OCI-LY7 (cell line): ENCODE results near the gene BRDT. TPM values are rescaled to one million over a fixed set of nuclear protein-coding genes. Genes with fewer than 3 reads are reported as not detected.

Experiments used
- BruUV-seq: library from RNA; stranded (reverse); fragments of 400-500 nt; replicated peaks from 2 replicates; lab custom pipeline; 2021; lab: Mats Ljungman, UMichigan
- CTCF ChIA-PET: fragments of 300-600 bp; sonication (Branson Sonifier 250); formaldehyde crosslinking; loops from one replicate; lab custom pipeline; 2022; ENCODE audit warnings: antibody characterized with exemption; ENCODE audit not compliant: unreplicated experiment; lab: Charles Lee
- POLR2A ChIA-PET: fragments of 300-600 bp; sonication (Branson Sonifier 250); formaldehyde crosslinking; loops from one replicate; lab custom pipeline; 2022; ENCODE audit warnings: antibody characterized with exemption; lab: Charles Lee
- DNase-seq: peaks from one replicate; pipeline ENCODE4 v3.0.0-alpha.2; 2015; ENCODE audit warnings: low spot score
- H2AFZ ChIP-seq: fragments of 200-600 bp; sonication (generic), shearing (Covaris generic); 2 replicates; pipeline ENCODE4 v1.6.1; 2014; ENCODE audit warnings: mild to moderate bottlenecking, antibody characterized with exemption, low read length, moderate library complexity
- H3K27ac ChIP-seq: fragments of 200-600 bp; sonication (generic); 2 replicates; pipeline ENCODE4 v1.5.1; 2014; ENCODE audit warnings: mixed run types, low read depth, mild to moderate bottlenecking, moderate library complexity, low read length, inconsistent platforms; ENCODE audit not compliant: poor library complexity, severe bottlenecking
- H3K36me3 ChIP-seq: fragments of 200-600 bp; sonication (generic); 2 replicates; pipeline ENCODE4 v1.6.1; 2014; ENCODE audit warnings: mild to moderate bottlenecking, antibody characterized with exemption, low read length, moderate library complexity, mixed read lengths; ENCODE audit not compliant: insufficient read depth
- H3K4me1 ChIP-seq: fragments of 200-600 bp; sonication (generic); 2 replicates; pipeline ENCODE4 v1.5.1; 2014; ENCODE audit warnings: mild to moderate bottlenecking, low read length; ENCODE audit not compliant: insufficient read depth, poor library complexity, severe bottlenecking
- H3K4me2 ChIP-seq: fragments of 200-600 bp; sonication (generic); 2 replicates; pipeline ENCODE4 v1.6.1; 2014; ENCODE audit warnings: mild to moderate bottlenecking, low read length
- H3K4me3 ChIP-seq: fragments of 200-600 bp; sonication (generic); 2 replicates; pipeline ENCODE4 v1.5.1; 2014; ENCODE audit warnings: mild to moderate bottlenecking, low read depth, low read length; ENCODE audit not compliant: poor library complexity, severe bottlenecking
- H3K79me2 ChIP-seq: fragments of 200-600 bp; sonication (generic); 2 replicates; pipeline ENCODE4 v1.6.1; 2016; ENCODE audit warnings: low read depth, mild to moderate bottlenecking, low read length, moderate library complexity, mixed read lengths; ENCODE audit not compliant: insufficient read depth
- H3K9me2 ChIP-seq: fragments of 200-600 bp; sonication (generic); 2 replicates; pipeline ENCODE4 v1.6.1; 2016; ENCODE audit warnings: mild to moderate bottlenecking, low read length, mixed read lengths; ENCODE audit not compliant: insufficient read depth
- H3K9me3 ChIP-seq: fragments of 200-600 bp; sonication (generic); 2 replicates; pipeline ENCODE4 v1.6.1; 2014; ENCODE audit warnings: mild to moderate bottlenecking, mixed run types, low read length, mixed read lengths
- H4K20me1 ChIP-seq: fragments of 200-600 bp; sonication (generic); 2 replicates; pipeline ENCODE4 v1.6.1; 2014; ENCODE audit warnings: mild to moderate bottlenecking, antibody characterized with exemption, low read length, moderate library complexity, mixed read lengths; ENCODE audit not compliant: insufficient read depth
- EZH2phosphoT487 ChIP-seq: fragments of 200-600 bp; sonication (generic); IDR thresholded peaks from 2 replicates; pipeline ENCODE4 v1.6.1; 2018; ENCODE audit warnings: low read depth, borderline replicate concordance, mild to moderate bottlenecking, mixed run types, antibody characterized with exemption, low read length, moderate library complexity, mixed read lengths
- intact Hi-C: fragments of 100-400 bp; cut with micrococcal nuclease; formaldehyde crosslinking; loops from one replicate; pipeline ENCODE4 v1.10.0; 2022; ENCODE audit not compliant: unreplicated experiment
- total RNA-seq, 2 experiments: library from RNA; depleted of rRNA in 1 of 2; stranded (reverse); fragments of >200 nt in 1 of 2; shearing (Covaris generic) in 1 of 2; gene quantifications; 2 replicates each; pipeline ENCODE4 v1.2.3, GENCODE V29; 2014 to 2022
- TF ChIP-seq, protein P1 (sequence below): fragments of 200-600 bp; sonication (generic); conservative IDR thresholded peaks from 2 replicates; pipeline ENCODE4 v1.5.1; 2014; ENCODE audit warnings: mild to moderate bottlenecking, antibody characterized with exemption, low read length, moderate library complexity, mixed read lengths

Gene BRDT
- total RNA-seq, 2 experiments from 2014 or later = not detected

DNA sequence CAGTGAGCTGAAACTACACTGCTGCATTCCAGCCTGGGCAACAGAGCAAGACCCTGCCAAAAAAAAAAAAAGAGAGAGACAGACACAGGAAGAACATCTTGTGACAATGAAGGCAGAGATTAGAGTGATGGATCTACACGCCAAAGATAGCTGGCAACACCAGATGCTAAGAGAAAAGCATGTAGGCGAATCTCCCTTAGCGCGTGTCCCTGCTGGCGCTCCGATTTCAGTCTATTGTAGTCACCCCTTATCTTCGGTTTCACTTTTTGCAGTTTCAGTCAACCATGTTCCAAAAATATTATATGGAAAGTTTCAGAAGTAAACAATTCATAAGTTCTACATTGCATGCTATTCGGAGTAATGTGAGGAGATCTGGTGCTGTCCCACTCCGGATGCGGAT is 11.6 kb upstream of the BRDT start:
- Histone ChIP-seq H3K36me3 (no peaks in the 10 kb centered on the region), H3K27ac (no peak overlapping the region), H3K79me2 (no peaks in the 10 kb centered on the region), H3K4me1 (no peaks in the 10 kb centered on the region), H4K20me1 (no peaks in the 10 kb centered on the region), H3K4me3 (no peak overlapping the region), H3K9me3 (no peaks in the 10 kb centered on the region), H3K4me2 (no peak overlapping the region), H2AFZ (no peak overlapping the region), H3K9me2 (no peaks in the 10 kb centered on the region)
- intact Hi-C loops = no loop called here
- ChIA-PET POLR2A (no interaction called here), CTCF (no interaction called here)
- TF ChIP-seq, protein P1, sequence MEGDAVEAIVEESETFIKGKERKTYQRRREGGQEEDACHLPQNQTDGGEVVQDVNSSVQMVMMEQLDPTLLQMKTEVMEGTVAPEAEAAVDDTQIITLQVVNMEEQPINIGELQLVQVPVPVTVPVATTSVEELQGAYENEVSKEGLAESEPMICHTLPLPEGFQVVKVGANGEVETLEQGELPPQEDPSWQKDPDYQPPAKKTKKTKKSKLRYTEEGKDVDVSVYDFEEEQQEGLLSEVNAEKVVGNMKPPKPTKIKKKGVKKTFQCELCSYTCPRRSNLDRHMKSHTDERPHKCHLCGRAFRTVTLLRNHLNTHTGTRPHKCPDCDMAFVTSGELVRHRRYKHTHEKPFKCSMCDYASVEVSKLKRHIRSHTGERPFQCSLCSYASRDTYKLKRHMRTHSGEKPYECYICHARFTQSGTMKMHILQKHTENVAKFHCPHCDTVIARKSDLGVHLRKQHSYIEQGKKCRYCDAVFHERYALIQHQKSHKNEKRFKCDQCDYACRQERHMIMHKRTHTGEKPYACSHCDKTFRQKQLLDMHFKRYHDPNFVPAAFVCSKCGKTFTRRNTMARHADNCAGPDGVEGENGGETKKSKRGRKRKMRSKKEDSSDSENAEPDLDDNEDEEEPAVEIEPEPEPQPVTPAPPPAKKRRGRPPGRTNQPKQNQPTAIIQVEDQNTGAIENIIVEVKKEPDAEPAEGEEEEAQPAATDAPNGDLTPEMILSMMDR = no peak
- TF ChIP-seq EZH2phosphoT487 = no peak
- no peak for DNase-seq
- BruUV-seq = no TSS peak

DNA sequence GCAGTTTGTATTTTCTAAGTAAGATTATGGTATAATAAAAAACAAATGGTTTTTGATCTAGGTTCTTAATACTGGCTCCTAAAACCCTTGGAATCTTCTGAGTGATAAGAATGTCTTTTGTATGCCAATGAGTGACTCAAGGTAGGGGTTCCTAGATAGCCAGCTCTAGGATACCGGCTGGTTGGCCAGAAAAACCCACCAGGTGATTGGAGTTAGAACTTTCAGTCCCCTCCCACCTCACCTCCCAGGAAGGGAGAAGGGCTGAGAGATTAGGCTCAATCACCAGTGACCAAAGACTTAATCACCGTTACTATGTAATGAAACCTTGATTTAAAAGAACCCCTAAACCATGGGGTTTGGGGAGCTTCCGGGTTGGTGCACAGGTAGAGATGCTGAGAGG is 8.7 kb upstream of the BRDT start:
- no TSS peak for BruUV-seq
- H4K20me1 ChIP-seq = no peaks in the 10 kb centered on the region
- H3K9me2 ChIP-seq = no peaks in the 10 kb centered on the region
- no peaks in the 10 kb centered on the region for H3K79me2 ChIP-seq
- H3K9me3 ChIP-seq = no peaks in the 10 kb centered on the region
- no peak overlapping the region for H3K27ac ChIP-seq
- intact Hi-C loops = no loop called here
- ChIA-PET CTCF (no interaction called here), POLR2A (no interaction called here)
- no peak overlapping the region for H2AFZ ChIP-seq
- no peak overlapping the region for H3K4me3 ChIP-seq
- H3K4me1 ChIP-seq = no peaks in the 10 kb centered on the region
- no peaks in the 10 kb centered on the region for H3K36me3 ChIP-seq
- no peak overlapping the region for H3K4me2 ChIP-seq
- TF ChIP-seq EZH2phosphoT487 = no peak
- TF ChIP-seq, protein P1 = no peak
- no peak for DNase-seq

DNA sequence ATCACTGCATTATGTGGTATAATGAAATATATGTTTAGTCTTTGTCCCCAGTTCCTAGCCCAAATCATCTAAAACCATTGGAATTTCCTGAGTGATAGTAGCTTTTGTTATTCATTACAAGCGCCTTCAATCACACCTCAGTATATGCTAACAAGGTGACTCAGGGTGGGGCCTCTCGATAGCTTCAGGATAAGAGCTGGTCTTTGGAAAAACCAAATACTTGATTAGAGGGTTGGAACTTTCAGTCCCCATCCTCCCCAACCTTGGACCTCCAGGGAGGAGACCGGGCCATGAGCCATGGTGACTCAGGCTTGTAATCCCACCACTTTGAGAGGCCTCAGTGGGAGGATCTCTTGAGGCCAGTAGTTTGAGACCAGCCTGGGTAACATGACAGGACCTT is 5.1 kb upstream of the BRDT start:
- ChIA-PET POLR2A (no interaction called here), CTCF (no interaction called here)
- no TSS peak for BruUV-seq
- no peak for DNase-seq
- Histone ChIP-seq H3K36me3 (no peaks in the 10 kb centered on the region), H3K4me2 (no peak overlapping the region), H2AFZ (no peak overlapping the region), H3K9me2 (no peaks in the 10 kb centered on the region), H3K79me2 (no peaks in the 10 kb centered on the region), H3K27ac (no peak overlapping the region), H4K20me1 (no peaks in the 10 kb centered on the region), H3K4me3 (no peak overlapping the region), H3K4me1 (no peaks in the 10 kb centered on the region), H3K9me3 (no peaks in the 10 kb centered on the region)
- TF ChIP-seq EZH2phosphoT487 = no peak
- TF ChIP-seq, protein P1 = no peak
- intact Hi-C loops = no loop called here
